ENCODE results near the gene DNAJB6.

DNAJB6 gene

GRCh38 chr7:157397731-157398691 is 61.2 kb downstream of the DNAJB6 start:
- DNase-seq, result no peak

- no peak for DNase-seq
Measured at GRCh38 chr7:157399086-157399687, 62.4 kb downstream of the DNAJB6 start.

GRCh38 chr7:157400171-157400860 is 63.5 kb downstream of the DNAJB6 start:
- DNase-seq, result no peak

- DNase-seq, result no peak
Measured at GRCh38 chr7:157401567-157402387, 65.0 kb downstream of the DNAJB6 start.

GRCh38 chr7:157402388-157402703 is 65.5 kb downstream of the DNAJB6 start:
- DNase-seq, result no peak

- no peak for DNase-seq
Measured at GRCh38 chr7:157402911-157403534, 66.2 kb downstream of the DNAJB6 start.

- DNase-seq, result no peak
Measured at GRCh38 chr7:157403646-157404401, 67.0 kb downstream of the DNAJB6 start.

GRCh38 chr7:157404845-157405481 is 68.2 kb downstream of the DNAJB6 start:
- DNase-seq, result no peak

GRCh38 chr7:157405501-157405900 is 68.7 kb downstream of the DNAJB6 start:
- DNase-seq, result no peak

GRCh38 chr7:157405914-157406810 is 69.4 kb downstream of the DNAJB6 start:
- DNase-seq, result no peak

GRCh38 chr7:157406971-157407370 is 70.2 kb downstream of the DNAJB6 start:
- DNase-seq, result no peak

- DNase-seq, result no peak
Measured at GRCh38 chr7:157407512-157408257, 70.9 kb downstream of the DNAJB6 start.

GRCh38 chr7:157408258-157409101 is 71.7 kb downstream of the DNAJB6 start:
- no peak for DNase-seq

GRCh38 chr7:157409149-157409752 is 72.4 kb downstream of the DNAJB6 start:
- no peak for DNase-seq

GRCh38 chr7:157409753-157410727 is 73.2 kb downstream of the DNAJB6 start:
- no peak for DNase-seq

GRCh38 chr7:157410831-157411556 is 74.2 kb downstream of the DNAJB6 start:
- no peak for DNase-seq
